ENCODE results near the gene BAIAP2. TPM values are rescaled to one million over a fixed set of nuclear protein-coding genes. Genes with fewer than 3 reads are reported as not detected.

The BAIAP2 gene
- total and polyA plus RNA-seq, 4 experiments from 2014 or later, result 2.1 to 7.2 (median 5.5) TPM

DNA sequence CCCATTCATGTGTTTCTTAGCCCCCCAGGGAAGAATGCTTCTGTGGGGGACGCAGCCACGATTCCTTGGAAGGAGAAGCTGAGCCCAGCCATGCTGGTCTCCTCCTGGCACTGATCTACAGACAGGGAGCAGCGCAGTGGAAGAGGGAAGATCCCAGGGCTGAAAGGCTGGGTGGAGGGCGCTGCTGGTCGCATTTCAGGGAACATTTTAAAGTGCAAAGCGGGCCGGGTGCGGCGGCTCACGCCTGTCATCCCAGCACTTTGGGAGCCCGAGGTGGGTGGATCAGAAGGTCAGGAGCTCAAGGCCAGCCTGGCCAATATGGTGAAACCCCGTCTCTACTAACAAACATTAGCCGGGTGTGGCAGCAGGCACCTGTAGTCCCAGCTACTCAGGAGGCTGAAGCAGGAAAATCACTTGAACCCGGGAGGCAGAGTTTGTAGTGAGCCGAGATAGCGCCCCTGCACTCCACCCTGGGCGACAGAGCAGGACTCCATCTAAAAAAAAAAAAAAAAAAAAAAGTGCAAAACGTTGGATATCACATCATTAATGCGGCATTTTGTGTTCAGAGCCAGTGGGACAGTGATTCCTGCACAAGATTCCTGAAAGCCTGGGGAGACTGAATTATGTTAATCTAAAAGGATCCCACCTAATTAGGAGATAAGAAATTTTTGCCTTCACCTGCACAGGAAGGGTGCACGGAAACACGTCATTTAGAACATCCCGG, 43.9 kb upstream of the BAIAP2 start:
- no peak for DNase-seq
- Histone ChIP-seq H3K36me3 (ENCODE audit: insufficient read depth, low read length) (peaks cover 6% of the 10 kb centered on the region), H3K9me3 (ENCODE audit: control insufficient read depth in 1 of 2, low read length in 2 of 2) (no peaks in the 10 kb centered on the region), H3K27ac (ENCODE audit: low read depth, low read length) (peak overlapping the region; percentile 70), H3K27me3 (ENCODE audit: insufficient read depth, low read length) (no peaks in the 10 kb centered on the region), H3K4me3 (ENCODE audit: low read length in 2 of 2) (peak overlapping the region; percentile 30 to 63), H3K4me1 (ENCODE audit: insufficient read depth, low read length) (peaks cover 33% of the 10 kb centered on the region)
- CTCF ChIA-PET (ENCODE audit: partially characterized antibody), result interaction anchor here (0.6 to 1.3 kb wide), 3 partner anchors 27 to 564 kb away, joined by 3 to 4 read pairs (median 4); no protein-coding TSS in a partner anchor
- POLR2A ChIA-PET (ENCODE audit: partially characterized antibody), result interaction anchor here (0.7 to 2.7 kb wide), 5 partner anchors 28 to 618 kb away, joined by 3 to 25 read pairs (median 3); no protein-coding TSS in a partner anchor
- peaks cover 6 to 16% of the 10 kb centered on the region in 2 donors for H3K36me3 Mint-ChIP-seq
- H3K4me1 Mint-ChIP-seq, result peaks cover 9 to 34% (median 21%) of the 10 kb centered on the region in 4 donors
- intact Hi-C loops (cut with micrococcal nuclease), result no loop called here
- H3K9me3 Mint-ChIP-seq, result peaks cover 0 to 1% (median 0%) of the 10 kb centered on the region in 8 donors
- H3K27me3 Mint-ChIP-seq, result peaks cover 0 to 1% of the 10 kb centered on the region in 2 donors
- peak overlapping the region; percentile 66 to 91 (median 86) for H3K27ac Mint-ChIP-seq
- peak overlapping the region; percentile 79 to 86 (median 84) for H3K4me3 Mint-ChIP-seq

- H3K27ac ChIP-seq (ENCODE audit: low read depth, low read length), result peak within 1 kb of the TSS; percentile 70
- peak; percentile 69 to 82 (median 78) for DNase-seq
- Mint-ChIP-seq H3K4me1 (peaks cover 9 to 34% (median 21%) of the 10 kb centered on the region in 4 donors), H3K27me3 (peaks cover 0 to 1% of the 10 kb centered on the region in 2 donors), H3K36me3 (peaks cover 6 to 21% of the 10 kb centered on the region in 2 donors), H3K9me3 (peaks cover 0 to 1% (median 0%) of the 10 kb centered on the region in 8 donors), H3K4me3 (peak within 1 kb of the TSS; percentile 79 to 86 (median 84)), H3K27ac (peak within 1 kb of the TSS; percentile 66 to 91 (median 86))
- intact Hi-C loops (cut with micrococcal nuclease), result loop anchor here (1.0 kb wide), 1 partner anchor 104 kb away; no protein-coding TSS in a partner anchor
- no peaks in the 10 kb centered on the region for H3K27me3 ChIP-seq (ENCODE audit: insufficient read depth, low read length)
- peaks cover 10% of the 10 kb centered on the region for H3K36me3 ChIP-seq (ENCODE audit: insufficient read depth, low read length)
- no peaks in the 10 kb centered on the region for H3K9me3 ChIP-seq (ENCODE audit: control insufficient read depth in 1 of 2, low read length in 2 of 2)
- ChIA-PET CTCF (ENCODE audit: partially characterized antibody) (interaction anchor here (1.3 kb wide), 1 partner anchor 564 kb away, joined by 4 read pairs; no protein-coding TSS in a partner anchor), POLR2A (ENCODE audit: partially characterized antibody) (interaction anchor here (0.8 to 2.7 kb wide), 3 partner anchors 27 to 537 kb away, joined by 3 to 25 read pairs (median 6); no protein-coding TSS in a partner anchor)
- H3K4me3 ChIP-seq (ENCODE audit: low read length in 2 of 2), result peak within 1 kb of the TSS; percentile 52 to 63
- H3K4me1 ChIP-seq (ENCODE audit: insufficient read depth, low read length), result peaks cover 33% of the 10 kb centered on the region
Measured at GRCh38 chr17:80991645-80992076, 43.3 kb upstream of the BAIAP2 start, which contains the start of gene CHMP6. Gene CHMP6 (plus strand): TSS chr17:80991841. CDS start chr17:80991919, 78 bp downstream.

DNA sequence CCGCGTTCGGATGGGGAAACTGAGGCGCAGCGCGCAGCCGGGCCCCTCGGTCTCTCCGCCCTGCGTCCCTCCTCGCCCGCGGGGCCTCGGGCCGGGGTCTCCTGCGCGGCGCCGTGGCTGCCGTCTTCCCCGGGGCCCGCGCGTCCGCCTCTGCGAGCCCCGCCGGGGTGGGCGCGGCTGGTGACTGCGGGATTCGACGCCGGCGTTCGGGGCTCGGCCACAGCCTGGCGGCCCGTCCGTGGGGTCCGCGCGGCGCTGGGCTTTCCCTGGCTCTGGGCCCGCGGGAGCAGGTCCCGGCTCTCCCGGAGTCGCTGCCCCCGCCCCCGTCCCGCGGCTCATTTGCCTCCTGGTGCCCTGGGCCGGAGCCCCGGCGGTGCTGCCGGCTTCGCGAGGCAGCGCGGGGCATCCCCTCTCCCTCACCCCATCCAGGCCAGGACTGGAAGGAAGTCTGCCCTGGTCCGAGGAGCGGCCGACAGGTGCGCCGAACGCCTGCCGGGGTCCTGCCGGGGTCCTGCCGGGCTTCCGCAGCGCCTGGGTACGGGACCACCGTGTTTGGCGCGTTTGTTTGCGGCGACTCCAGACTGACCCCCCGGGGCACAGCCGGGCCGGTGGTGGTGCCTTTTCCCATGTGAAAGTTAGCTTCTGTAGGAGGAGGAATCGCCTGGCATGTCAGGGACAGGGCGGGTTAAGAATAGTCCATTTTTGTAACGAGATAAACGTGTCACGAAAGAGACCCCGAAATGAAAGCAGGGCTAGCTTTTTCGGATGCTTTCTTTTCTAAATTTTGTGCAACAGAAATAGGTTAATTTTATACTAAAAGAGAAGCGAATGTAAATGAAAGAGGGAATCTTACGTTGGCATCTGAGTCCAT, 42.6 kb upstream of the BAIAP2 start:
- Mint-ChIP-seq H3K36me3 (peaks cover 6 to 24% of the 10 kb centered on the region in 2 donors), H3K9me3 (peaks cover 0 to 1% (median 0%) of the 10 kb centered on the region in 8 donors), H3K4me3 (peak overlapping the region; percentile 70 to 86 (median 78)), H3K4me1 (peaks cover 9 to 34% (median 21%) of the 10 kb centered on the region in 4 donors), H3K27ac (peak overlapping the region in 6 of 7 donors; percentile 57 to 87 (median 74)), H3K27me3 (peaks cover 0 to 1% of the 10 kb centered on the region in 2 donors)
- no peaks in the 10 kb centered on the region for H3K9me3 ChIP-seq (ENCODE audit: control insufficient read depth in 1 of 2, low read length in 2 of 2)
- H3K36me3 ChIP-seq (ENCODE audit: insufficient read depth, low read length), result peaks cover 16% of the 10 kb centered on the region
- no peaks in the 10 kb centered on the region for H3K27me3 ChIP-seq (ENCODE audit: insufficient read depth, low read length)
- CTCF ChIA-PET (ENCODE audit: partially characterized antibody), result interaction anchor here (0.8 kb wide), 1 partner anchor 30 kb away, joined by 3 read pairs; no protein-coding TSS in a partner anchor
- DNase-seq, result peak in 1 of 5 donors; percentile 10
- POLR2A ChIA-PET (ENCODE audit: partially characterized antibody), result interaction anchor here (0.8 to 2.7 kb wide), 5 partner anchors 12 to 538 kb away, joined by 3 to 25 read pairs (median 3); no protein-coding TSS in a partner anchor
- peak overlapping the region; percentile 52 to 63 for H3K4me3 ChIP-seq (ENCODE audit: low read length in 2 of 2)
- intact Hi-C loops (cut with micrococcal nuclease), result loop anchor here (1.0 kb wide), 1 partner anchor 103 kb away; no protein-coding TSS in a partner anchor
- H3K27ac ChIP-seq (ENCODE audit: low read depth, low read length), result peak overlapping the region; percentile 70
- peaks cover 33% of the 10 kb centered on the region for H3K4me1 ChIP-seq (ENCODE audit: insufficient read depth, low read length)

- no peak for DNase-seq
- Mint-ChIP-seq H3K4me3 (peak overlapping the region; percentile 70 to 86 (median 78)), H3K27me3 (peaks cover 0 to 1% of the 10 kb centered on the region in 2 donors), H3K36me3 (peaks cover 6 to 26% of the 10 kb centered on the region in 2 donors), H3K9me3 (peaks cover 0 to 1% (median 0%) of the 10 kb centered on the region in 8 donors), H3K27ac (peak overlapping the region; percentile 32 to 87 (median 69)), H3K4me1 (peaks cover 9 to 34% (median 21%) of the 10 kb centered on the region in 4 donors)
- CTCF ChIA-PET (ENCODE audit: partially characterized antibody), result interaction anchor here (0.8 kb wide), 1 partner anchor 29 kb away, joined by 3 read pairs; no protein-coding TSS in a partner anchor
- Histone ChIP-seq H3K4me3 (ENCODE audit: low read length in 2 of 2) (peak overlapping the region in 1 of 2 donors; percentile 63), H3K9me3 (ENCODE audit: control insufficient read depth in 1 of 2, low read length in 2 of 2) (no peaks in the 10 kb centered on the region), H3K4me1 (ENCODE audit: insufficient read depth, low read length) (peaks cover 33% of the 10 kb centered on the region), H3K27me3 (ENCODE audit: insufficient read depth, low read length) (no peaks in the 10 kb centered on the region), H3K36me3 (ENCODE audit: insufficient read depth, low read length) (peaks cover 16% of the 10 kb centered on the region), H3K27ac (ENCODE audit: low read depth, low read length) (no peak overlapping the region)
- POLR2A ChIA-PET (ENCODE audit: partially characterized antibody), result interaction anchor here (1.1 to 2.7 kb wide), 4 partner anchors 11 to 246 kb away, joined by 3 to 25 read pairs (median 3); partner anchors contain the start of genes NDUFAF8 and TEPSIN
- intact Hi-C loops (cut with micrococcal nuclease), result loop anchor here (1.0 kb wide), 1 partner anchor 102 kb away; no protein-coding TSS in a partner anchor
Measured at GRCh38 chr17:80992948-80993624, 41.9 kb upstream of the BAIAP2 start.

GRCh38 chr17:80995131-80995530, 39.8 kb upstream of the BAIAP2 start:
- no peak for DNase-seq

More at GRCh38 chr17:80995131-80995530, 39.8 kb upstream of the BAIAP2 start:
- intact Hi-C loops (cut with micrococcal nuclease), result no loop called here
- ChIA-PET CTCF (ENCODE audit: partially characterized antibody) (no interaction called here), POLR2A (ENCODE audit: partially characterized antibody) (interaction anchor here (2.2 kb wide), 1 partner anchor 23 kb away, joined by 8 read pairs; no protein-coding TSS in a partner anchor)
- Histone ChIP-seq H3K27ac (ENCODE audit: low read depth, low read length) (no peak overlapping the region), H3K9me3 (ENCODE audit: control insufficient read depth in 1 of 2, low read length in 2 of 2) (no peaks in the 10 kb centered on the region), H3K36me3 (ENCODE audit: insufficient read depth, low read length) (peaks cover 23% of the 10 kb centered on the region), H3K27me3 (ENCODE audit: insufficient read depth, low read length) (no peaks in the 10 kb centered on the region), H3K4me1 (ENCODE audit: insufficient read depth, low read length) (peaks cover 24% of the 10 kb centered on the region), H3K4me3 (ENCODE audit: low read length in 2 of 2) (no peak overlapping the region)
- H3K4me3 Mint-ChIP-seq, result no peak overlapping the region
- no peaks in the 10 kb centered on the region for H3K27me3 Mint-ChIP-seq
- H3K4me1 Mint-ChIP-seq, result peaks cover 4 to 23% (median 16%) of the 10 kb centered on the region in 4 donors
- H3K36me3 Mint-ChIP-seq, result peaks cover 10 to 29% of the 10 kb centered on the region in 2 donors
- H3K9me3 Mint-ChIP-seq, result no peaks in the 10 kb centered on the region
- H3K27ac Mint-ChIP-seq, result no peak overlapping the region

All from CD4-positive, alpha-beta memory T cell (primary cell).